Liver (tissue), 9 donors: ENCODE measurements around the gene CFAP77. TPM values are rescaled to one million over a fixed set of nuclear protein-coding genes. Genes with fewer than 3 reads are reported as not detected.

Experiments used
- DNase-seq: peaks from one replicate; pipeline ENCODE4 v3.0.0-alpha.2; 2017; ENCODE audit warnings: low spot score
- H3K27ac ChIP-seq, 2 donors: one replicate each; pipeline ENCODE4 v1.7.0; 2013; ENCODE audit warnings: inconsistent platforms in 2 of 2, low read length in 2 of 2, control low read depth in 1 of 2, low read depth in 1 of 2, mild to moderate bottlenecking in 1 of 2
- H3K27me3 ChIP-seq, 4 donors: one replicate each; pipeline versions ENCODE4 v1.6.1 to v1.7.0; 2013; ENCODE audit warnings: low read length in 3 of 4, inconsistent platforms in 1 of 4, mild to moderate bottlenecking in 1 of 4, moderate library complexity in 1 of 4; ENCODE audit not compliant: control insufficient read depth in 4 of 4, insufficient read depth in 4 of 4
- H3K36me3 ChIP-seq, 4 donors: one replicate each; pipeline versions ENCODE4 v1.6.1 to v1.7.0; 2013; ENCODE audit warnings: low read length in 3 of 4, mild to moderate bottlenecking in 3 of 4, low read depth in 1 of 4, moderate library complexity in 1 of 4; ENCODE audit not compliant: control insufficient read depth in 4 of 4, insufficient read depth in 3 of 4
- H3K4me1 ChIP-seq, 4 donors: one replicate each; pipeline versions ENCODE4 v1.6.1 to v1.7.0; 2013; ENCODE audit warnings: low read length in 3 of 4, mild to moderate bottlenecking in 3 of 4, moderate library complexity in 1 of 4; ENCODE audit not compliant: control insufficient read depth in 4 of 4, insufficient read depth in 4 of 4
- H3K4me3 ChIP-seq, 3 donors: one replicate each; pipeline versions ENCODE4 v1.6.1 to v1.7.0; 2013; ENCODE audit warnings: low read length in 3 of 3, control low read depth in 1 of 3, low read depth in 1 of 3, mild to moderate bottlenecking in 1 of 3
- H3K9ac ChIP-seq, 2 donors: one replicate each; pipeline ENCODE4 v1.7.0; 2013; ENCODE audit warnings: low read length in 2 of 2, mild to moderate bottlenecking in 2 of 2, moderate library complexity in 2 of 2, control low read depth in 1 of 2, low read depth in 1 of 2
- H3K9me3 ChIP-seq, 4 donors: one replicate each; pipeline versions ENCODE4 v1.6.1 to v1.7.0; 2013; ENCODE audit warnings: low read length in 3 of 4; ENCODE audit not compliant: control insufficient read depth in 4 of 4
- ATF3 ChIP-seq: IDR thresholded peaks from 2 replicates; pipeline ENCODE4 v1.6.1; 2016; ENCODE audit warnings: antibody characterized with exemption
- CTCF ChIP-seq: fragments of 150-350 bp; IDR thresholded peaks from 2 replicates; pipeline ENCODE4 v1.5.1; 2017; ENCODE audit warnings: improper control_type of control experiment, low read depth, low read length; ENCODE audit not compliant: missing input control
- EGR1 ChIP-seq, 2 donors: IDR thresholded peaks; 2 replicates each; pipeline ENCODE4 v1.6.1; 2016 to 2018; ENCODE audit warnings: antibody characterized with exemption in 2 of 2, low read depth in 2 of 2
- FOXA1 ChIP-seq: IDR thresholded peaks from 2 replicates; pipeline ENCODE4 v1.6.1; 2016; ENCODE audit warnings: antibody characterized with exemption
- FOXA2 ChIP-seq: IDR thresholded peaks from 2 replicates; pipeline ENCODE4 v1.6.1; 2016; ENCODE audit warnings: antibody characterized with exemption
- GABPA ChIP-seq, 2 donors: IDR thresholded peaks in 1 of 2; conservative IDR thresholded peaks in 1 of 2; 2 replicates each; pipeline ENCODE4 v1.6.1; 2016; ENCODE audit warnings: antibody characterized with exemption in 2 of 2, mild to moderate bottlenecking in 1 of 2, moderate library complexity in 1 of 2
- HNF4A ChIP-seq, 2 donors: conservative IDR thresholded peaks; 2 replicates each; pipeline ENCODE4 v1.6.1; 2016; ENCODE audit warnings: antibody characterized with exemption in 2 of 2, mild to moderate bottlenecking in 2 of 2
- HNF4G ChIP-seq: IDR thresholded peaks from 2 replicates; pipeline ENCODE4 v1.6.1; 2016; ENCODE audit warnings: antibody characterized with exemption
- JUND ChIP-seq, 2 donors: IDR thresholded peaks; 2 replicates each; pipeline ENCODE4 v1.6.1; 2016; ENCODE audit warnings: antibody characterized with exemption in 2 of 2
- MAX ChIP-seq: IDR thresholded peaks from 2 replicates; pipeline ENCODE4 v1.6.1; 2016; ENCODE audit warnings: antibody characterized with exemption
- RAD21 ChIP-seq, 2 donors: IDR thresholded peaks; 2 replicates each; pipeline ENCODE4 v1.6.1; 2016; ENCODE audit warnings: antibody characterized with exemption in 2 of 2, mild to moderate bottlenecking in 2 of 2
- REST ChIP-seq: IDR thresholded peaks from 2 replicates; pipeline ENCODE4 v1.6.1; 2016; ENCODE audit warnings: antibody characterized with exemption, mild to moderate bottlenecking
- SP1 ChIP-seq: IDR thresholded peaks from 2 replicates; pipeline ENCODE4 v1.6.1; 2018; ENCODE audit warnings: antibody characterized with exemption, mild to moderate bottlenecking
- TAF1 ChIP-seq: conservative IDR thresholded peaks from 2 replicates; pipeline ENCODE4 v1.6.1; 2016; ENCODE audit warnings: antibody characterized with exemption, mild to moderate bottlenecking
- YY1 ChIP-seq: IDR thresholded peaks from 2 replicates; pipeline ENCODE4 v1.6.1; 2016; ENCODE audit warnings: antibody characterized with exemption, mild to moderate bottlenecking
- ZBTB33 ChIP-seq: IDR thresholded peaks from 2 replicates; pipeline ENCODE4 v1.6.1; 2016; ENCODE audit warnings: antibody characterized with exemption
- WGBS: extraction: QIAGEN DNeasy Blood & Tissue Kit; methylation state at CpG from one replicate; pipeline ENCODE4 v1.1.7; 2013; 5-methylcytosine and 5-hydroxymethylcytosine counted together
- polyA plus RNA-seq, 2 donors: library from polyadenylated mRNA; stranded (reverse) in 1 of 2; unstranded in 1 of 2; fragments of 200-250 nt in 1 of 2; fragments of >200 nt in 1 of 2; fragmentation: Nextera tagmentation in 1 of 2; extraction: Ambion mirVana in 1 of 2; gene quantifications; one replicate each; pipeline versions ENCODE4 v1.2.1 to v1.2.3, GENCODE V29; 2013 to 2015
- total RNA-seq, 2 donors: library from RNA; depleted of rRNA; stranded (reverse); fragments of >200 nt; gene quantifications; one replicate each; pipeline ENCODE4 v1.2.3, GENCODE V29; 2014
- donor health status: healthy.
- donor health status: healthy.
- donor health status: healthy.
- donor health status: healthy.
- donor health status: healthy.

CFAP77 gene
- total and polyA plus RNA-seq, 4 donors: not detected

GRCh38 chr9:132486706-132487350 is 76.8 kb downstream of the CFAP77 start:
- WGBS: 44% methylated on average over 32 of the region's 32 CpGs
- no peak for DNase-seq

More at GRCh38 chr9:132486706-132487350, 76.8 kb downstream of the CFAP77 start:
- no peaks in the 10 kb centered on the region for H3K9me3 ChIP-seq
- no peak overlapping the region for H3K4me3 ChIP-seq
- no peak for TF ChIP-seq ATF3
- TF ChIP-seq ZBTB33: no peak
- TF ChIP-seq EGR1 (IDR thresholded peaks at IDR 0.05; ENCODE audit: low read depth in 2 of 2): no peak
- no peak for TF ChIP-seq FOXA1
- no peak for TF ChIP-seq REST
- no peak for TF ChIP-seq HNF4A (conservative IDR thresholded peaks at IDR 0.05)
- no peak for TF ChIP-seq FOXA2
- no peak for TF ChIP-seq YY1
- TF ChIP-seq MAX: no peak
- TF ChIP-seq RAD21 (IDR thresholded peaks at IDR 0.05): no peak
- TF ChIP-seq TAF1: no peak
- TF ChIP-seq SP1: no peak
- no peak for TF ChIP-seq JUND (IDR thresholded peaks at IDR 0.05)
- TF ChIP-seq GABPA (IDR thresholded peaks at IDR 0.05 in 1 of 2, conservative IDR thresholded peaks at IDR 0.05 in 1 of 2): no peak
- no peak for TF ChIP-seq CTCF
- TF ChIP-seq HNF4G: no peak
- H3K4me1 ChIP-seq: no peaks in the 10 kb centered on the region
- no peak overlapping the region for H3K9ac ChIP-seq
- no peaks in the 10 kb centered on the region for H3K36me3 ChIP-seq
- peaks cover 0 to 2% (median 0%) of the 10 kb centered on the region in 4 donors for H3K27me3 ChIP-seq
- H3K27ac ChIP-seq: no peak overlapping the region
